GM23338 (cell line): ENCODE data around the gene ADAM11. TPM values are rescaled to one million over a fixed set of nuclear protein-coding genes. Genes with fewer than 3 reads are reported as not detected.
A peak's percentile ranks its signal among the peaks of the same experiment; 100 is the strongest.

Experiments
- ATAC-seq: fragments of 200-7000 bp; cut with Tn5 transposase; 3 replicates; pipeline ENCODE4 v1.9.1; 2020
- DNase-seq: peaks from one replicate; pipeline ENCODE4 v3.0.0-alpha.2; 2015; ENCODE audit warnings: low spot score
- H2AFZ ChIP-seq: fragments of 200-600 bp; sonication (generic); 2 replicates; pipeline ENCODE4 v1.8.0; 2016; ENCODE audit warnings: antibody characterized with exemption, mild to moderate bottlenecking, moderate library complexity
- H3F3A ChIP-seq: fragments of 200-600 bp; sonication (generic); replicated peaks from 2 replicates; pipeline ENCODE4 v1.8.0; 2017; ENCODE audit warnings: antibody characterized with exemption, mixed run types, low read depth
- H3K27ac ChIP-seq: fragments of 200-600 bp; sonication (generic); 2 replicates; pipeline ENCODE4 v1.6.1; 2016; ENCODE audit warnings: low read depth
- H3K27me3 ChIP-seq: fragments of 200-600 bp; sonication (generic); 2 replicates; pipeline ENCODE4 v1.8.0; 2016; ENCODE audit warnings: mild to moderate bottlenecking, mixed run types, moderate library complexity; ENCODE audit not compliant: insufficient read depth
- H3K36me3 ChIP-seq: fragments of 200-600 bp; sonication (generic); 2 replicates; pipeline ENCODE4 v1.8.0; 2016; ENCODE audit warnings: mild to moderate bottlenecking; ENCODE audit not compliant: insufficient read depth
- H3K4me1 ChIP-seq: fragments of 200-600 bp; sonication (generic); 2 replicates; pipeline ENCODE4 v1.8.0; 2016; ENCODE audit warnings: mild to moderate bottlenecking, moderate library complexity; ENCODE audit not compliant: insufficient read depth
- H3K4me2 ChIP-seq: fragments of 200-600 bp; sonication (generic); 2 replicates; pipeline ENCODE4 v1.7.1; 2017; ENCODE audit warnings: mixed run types
- H3K4me3 ChIP-seq: fragments of 200-600 bp; sonication (generic); 2 replicates; pipeline ENCODE4 v1.6.1; 2016; ENCODE audit warnings: mixed run types
- H3K79me2 ChIP-seq: fragments of 200-600 bp; sonication (generic); replicated peaks from 2 replicates; pipeline ENCODE4 v1.8.0; 2017; ENCODE audit warnings: mild to moderate bottlenecking; ENCODE audit not compliant: insufficient read depth
- H3K9me2 ChIP-seq: fragments of 200-600 bp; sonication (generic); 2 replicates; pipeline ENCODE4 v1.8.0; 2017; ENCODE audit not compliant: insufficient read depth
- H4K20me1 ChIP-seq: fragments of 200-600 bp; sonication (generic); replicated peaks from 2 replicates; pipeline ENCODE4 v1.8.0; 2017; ENCODE audit warnings: mild to moderate bottlenecking; ENCODE audit not compliant: insufficient read depth
- H3K27ac Mint-ChIP-seq: 2 replicates; pipeline ENCODE4 v1.8.0; 2020; ENCODE audit warnings: inconsistent platforms, mild to moderate bottlenecking, moderate library complexity, mixed read lengths
- H3K27me3 Mint-ChIP-seq: 3 replicates; pipeline ENCODE4 v1.8.0; 2022; ENCODE audit warnings: low read depth, mild to moderate bottlenecking, moderate library complexity, mixed read lengths, inconsistent platforms; ENCODE audit not compliant: insufficient read depth, poor library complexity
- H3K36me3 Mint-ChIP-seq: 3 replicates; pipeline ENCODE4 v1.8.0; 2021; ENCODE audit warnings: low read depth, mild to moderate bottlenecking, inconsistent platforms, moderate library complexity, mixed read lengths
- H3K4me1 Mint-ChIP-seq: 3 replicates; pipeline ENCODE4 v1.8.0; 2020; ENCODE audit warnings: mild to moderate bottlenecking, inconsistent platforms, mixed read lengths
- H3K4me3 Mint-ChIP-seq: 3 replicates; pipeline ENCODE4 v1.8.0; 2021; ENCODE audit warnings: moderate library complexity, mild to moderate bottlenecking, inconsistent platforms, mixed read lengths
- H3K9me3 Mint-ChIP-seq: 3 replicates; pipeline ENCODE4 v1.8.0; 2020; ENCODE audit warnings: moderate library complexity, mild to moderate bottlenecking, inconsistent platforms, mixed read lengths
- CREB1 ChIP-seq: fragments of 250-450 bp; sonication (Bioruptor Pico); IDR thresholded peaks from 2 replicates; pipeline ENCODE4 v1.5.0; 2020; ENCODE audit warnings: low read depth, mild to moderate bottlenecking, moderate library complexity
- EZH2 ChIP-seq: fragments of 200-600 bp; sonication (generic); IDR thresholded peaks from one replicate; pipeline ENCODE4 v1.8.0; 2017; ENCODE audit warnings: antibody characterized with exemption, mild to moderate bottlenecking, low read depth; ENCODE audit not compliant: unreplicated experiment
- EZH2phosphoT487 ChIP-seq: fragments of 200-600 bp; sonication (generic); IDR thresholded peaks from one replicate; pipeline ENCODE4 v1.8.1; 2018; ENCODE audit warnings: antibody characterized with exemption; ENCODE audit not compliant: unreplicated experiment
- JUNB ChIP-seq: IDR thresholded peaks from one replicate; pipeline ENCODE4 v1.6.1; 2016; ENCODE audit warnings: antibody characterized with exemption; ENCODE audit not compliant: unreplicated experiment
- NANOG ChIP-seq: IDR thresholded peaks from 2 replicates; pipeline ENCODE4 v1.6.1; 2016; ENCODE audit warnings: antibody characterized with exemption, borderline replicate concordance
- POLR2AphosphoS5 ChIP-seq: IDR thresholded peaks from 2 replicates; pipeline ENCODE4 v1.6.1; 2016; ENCODE audit warnings: antibody characterized with exemption, low read depth
- STAT1 ChIP-seq: IDR thresholded peaks from one replicate; pipeline ENCODE4 v1.6.1; 2016; ENCODE audit warnings: antibody characterized with exemption; ENCODE audit not compliant: unreplicated experiment
- ZNF114 ChIP-seq: fragments of 250-450 bp; sonication (Bioruptor Pico); IDR thresholded peaks from 2 replicates; pipeline ENCODE4 v1.5.0; 2020; ENCODE audit warnings: mild to moderate bottlenecking, moderate library complexity
- ZNF331 ChIP-seq: fragments of 250-450 bp; sonication (Bioruptor Pico); IDR thresholded peaks from 2 replicates; pipeline ENCODE4 v1.5.0; 2020; ENCODE audit warnings: low read depth, mild to moderate bottlenecking, moderate library complexity
- polyA plus RNA-seq: library from polyadenylated mRNA; unstranded; fragments of >200 nt; fragmentation: Nextera tagmentation; extraction: Ambion mirVana; gene quantifications from 2 replicates; pipeline ENCODE4 v1.2.1, GENCODE V29; 2016
- total RNA-seq: library from RNA; depleted of rRNA; stranded (reverse); fragments of >200 nt; shearing (Covaris generic); gene quantifications from 2 replicates; pipeline ENCODE4 v1.2.3, GENCODE V29; 2014
- TF ChIP-seq, protein P1 (sequence below): IDR thresholded peaks from 2 replicates; pipeline ENCODE4 v1.6.1; 2016; ENCODE audit warnings: antibody characterized with exemption
- TF ChIP-seq, protein P2 (sequence below): fragments of 250-450 bp; sonication (Bioruptor Pico); IDR thresholded peaks from 2 replicates; pipeline ENCODE4 v1.5.0; 2020; ENCODE audit warnings: mild to moderate bottlenecking, moderate library complexity
- TF ChIP-seq, protein P3 (sequence below): IDR thresholded peaks from one replicate; pipeline ENCODE4 v1.6.1; 2018; ENCODE audit warnings: antibody characterized with exemption; ENCODE audit not compliant: unreplicated experiment

ADAM11 gene
- total and polyA plus RNA-seq, 2 experiments from 2014 or later = 0.55 to 4.7 TPM

DNA sequence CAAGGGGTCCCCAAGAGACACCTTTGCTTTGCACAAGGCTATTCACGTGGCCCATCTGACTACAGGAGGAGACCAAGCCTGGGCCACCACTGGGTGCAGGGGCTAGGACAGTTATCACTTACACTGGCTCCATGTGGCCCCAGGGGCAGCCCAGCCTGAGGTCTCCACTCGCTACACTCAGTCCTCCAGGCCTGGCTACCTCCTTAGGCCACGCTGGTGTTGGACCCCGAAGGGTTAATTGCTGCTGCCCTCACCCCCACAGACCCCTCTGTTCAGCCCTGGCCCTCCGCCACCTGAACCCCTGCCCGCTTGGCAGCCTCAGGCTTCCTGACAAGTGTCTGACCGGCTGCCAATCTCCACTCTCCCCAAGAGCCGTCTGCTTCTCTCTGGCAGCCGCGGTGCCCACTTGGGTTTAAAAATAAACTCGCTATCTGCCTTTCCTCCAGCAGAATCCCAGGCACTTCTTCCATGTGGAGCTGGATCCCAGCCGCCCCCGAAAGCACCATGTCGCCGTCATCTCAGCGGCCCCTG, 27.8 kb downstream of the ADAM11 start:
- no peaks in the 10 kb centered on the region for H3K9me2 ChIP-seq
- Mint-ChIP-seq H3K27ac (no peak overlapping the region), H3K4me1 (peaks cover 21% of the 10 kb centered on the region), H3K9me3 (no peaks in the 10 kb centered on the region), H3K4me3 (no peak overlapping the region), H3K36me3 (no peaks in the 10 kb centered on the region), H3K27me3 (peaks cover 9% of the 10 kb centered on the region)
- no peaks in the 10 kb centered on the region for H3K36me3 ChIP-seq
- no peaks in the 10 kb centered on the region for H4K20me1 ChIP-seq
- peaks cover 13% of the 10 kb centered on the region for H3K4me1 ChIP-seq
- 0 out of 2 replicates have a peak, but pooled peaks cover 4% of the 10 kb centered on the region for H3F3A ChIP-seq
- H2AFZ ChIP-seq = no peak overlapping the region
- DNase-seq (no peak), ATAC-seq (no peak)
- H3K27me3 ChIP-seq = no peaks in the 10 kb centered on the region
- no peak for TF ChIP-seq JUNB
- TF ChIP-seq STAT1 = no peak
- no peak for TF ChIP-seq EZH2phosphoT487
- no peak for TF ChIP-seq POLR2AphosphoS5
- TF ChIP-seq ZNF114 = no peak
- TF ChIP-seq ZNF331 = no peak
- TF ChIP-seq CREB1 (CRISPR knock-in tag) = no peak
- TF ChIP-seq, protein P1, sequence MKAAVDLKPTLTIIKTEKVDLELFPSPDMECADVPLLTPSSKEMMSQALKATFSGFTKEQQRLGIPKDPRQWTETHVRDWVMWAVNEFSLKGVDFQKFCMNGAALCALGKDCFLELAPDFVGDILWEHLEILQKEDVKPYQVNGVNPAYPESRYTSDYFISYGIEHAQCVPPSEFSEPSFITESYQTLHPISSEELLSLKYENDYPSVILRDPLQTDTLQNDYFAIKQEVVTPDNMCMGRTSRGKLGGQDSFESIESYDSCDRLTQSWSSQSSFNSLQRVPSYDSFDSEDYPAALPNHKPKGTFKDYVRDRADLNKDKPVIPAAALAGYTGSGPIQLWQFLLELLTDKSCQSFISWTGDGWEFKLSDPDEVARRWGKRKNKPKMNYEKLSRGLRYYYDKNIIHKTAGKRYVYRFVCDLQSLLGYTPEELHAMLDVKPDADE = no peak
- no peaks in the 10 kb centered on the region for H3K79me2 ChIP-seq
- no peak overlapping the region for H3K4me2 ChIP-seq
- H3K27ac ChIP-seq = no peak overlapping the region
- H3K4me3 ChIP-seq = no peak overlapping the region

DNA sequence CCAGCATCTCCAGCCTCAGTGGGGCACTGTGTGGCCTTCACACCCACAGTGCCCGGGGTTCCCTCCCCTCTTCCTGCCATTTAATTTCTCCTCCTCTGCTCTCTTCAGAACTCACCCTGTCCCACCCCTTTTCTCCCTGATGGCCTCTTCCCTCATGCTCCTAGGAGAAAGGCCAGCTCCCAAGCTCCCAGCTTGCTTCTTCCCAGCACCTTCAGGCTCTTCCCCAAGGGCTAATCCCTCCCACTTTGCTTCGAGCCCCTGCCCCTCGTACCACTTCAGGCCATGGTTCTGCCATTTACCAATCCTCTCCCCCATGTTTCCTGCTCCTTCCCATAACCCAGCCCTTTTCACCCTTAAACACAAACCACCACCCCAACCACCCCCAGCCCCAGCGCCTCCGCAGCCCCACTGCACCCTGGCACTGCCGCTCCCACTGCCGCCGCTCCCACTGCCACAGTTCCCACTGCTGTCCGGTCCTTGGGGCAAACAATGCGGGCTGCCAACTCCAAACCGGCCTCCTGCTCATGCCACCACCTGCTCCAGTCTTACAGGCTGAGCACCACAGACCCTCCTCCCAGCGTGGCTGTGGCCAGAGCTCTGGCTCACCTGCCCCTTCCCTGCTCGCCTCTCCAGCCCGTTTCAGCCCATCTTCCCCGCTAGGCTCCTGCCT, 28.6 kb downstream of the ADAM11 start:
- Histone ChIP-seq H4K20me1 (no peaks in the 10 kb centered on the region), H3K27me3 (no peaks in the 10 kb centered on the region), H3K36me3 (no peaks in the 10 kb centered on the region), H3K4me1 (peaks cover 5% of the 10 kb centered on the region), H3K9me2 (no peaks in the 10 kb centered on the region), H3K4me2 (no peak overlapping the region), H3K79me2 (no peaks in the 10 kb centered on the region), H3K27ac (no peak overlapping the region), H3K4me3 (no peak overlapping the region), H3F3A (0 out of 2 replicates have a peak, but pooled peaks cover 4% of the 10 kb centered on the region), H2AFZ (no peak overlapping the region)
- Mint-ChIP-seq H3K4me3 (no peak overlapping the region), H3K4me1 (peaks cover 14% of the 10 kb centered on the region), H3K27me3 (peaks cover 9% of the 10 kb centered on the region), H3K27ac (no peak overlapping the region), H3K9me3 (no peaks in the 10 kb centered on the region), H3K36me3 (no peaks in the 10 kb centered on the region)
- DNase-seq (no peak), ATAC-seq (peak; percentile 33)
- no peak for TF ChIP-seq NANOG
- TF ChIP-seq ZNF114 = no peak
- no peak for TF ChIP-seq EZH2
- TF ChIP-seq, protein P2, sequence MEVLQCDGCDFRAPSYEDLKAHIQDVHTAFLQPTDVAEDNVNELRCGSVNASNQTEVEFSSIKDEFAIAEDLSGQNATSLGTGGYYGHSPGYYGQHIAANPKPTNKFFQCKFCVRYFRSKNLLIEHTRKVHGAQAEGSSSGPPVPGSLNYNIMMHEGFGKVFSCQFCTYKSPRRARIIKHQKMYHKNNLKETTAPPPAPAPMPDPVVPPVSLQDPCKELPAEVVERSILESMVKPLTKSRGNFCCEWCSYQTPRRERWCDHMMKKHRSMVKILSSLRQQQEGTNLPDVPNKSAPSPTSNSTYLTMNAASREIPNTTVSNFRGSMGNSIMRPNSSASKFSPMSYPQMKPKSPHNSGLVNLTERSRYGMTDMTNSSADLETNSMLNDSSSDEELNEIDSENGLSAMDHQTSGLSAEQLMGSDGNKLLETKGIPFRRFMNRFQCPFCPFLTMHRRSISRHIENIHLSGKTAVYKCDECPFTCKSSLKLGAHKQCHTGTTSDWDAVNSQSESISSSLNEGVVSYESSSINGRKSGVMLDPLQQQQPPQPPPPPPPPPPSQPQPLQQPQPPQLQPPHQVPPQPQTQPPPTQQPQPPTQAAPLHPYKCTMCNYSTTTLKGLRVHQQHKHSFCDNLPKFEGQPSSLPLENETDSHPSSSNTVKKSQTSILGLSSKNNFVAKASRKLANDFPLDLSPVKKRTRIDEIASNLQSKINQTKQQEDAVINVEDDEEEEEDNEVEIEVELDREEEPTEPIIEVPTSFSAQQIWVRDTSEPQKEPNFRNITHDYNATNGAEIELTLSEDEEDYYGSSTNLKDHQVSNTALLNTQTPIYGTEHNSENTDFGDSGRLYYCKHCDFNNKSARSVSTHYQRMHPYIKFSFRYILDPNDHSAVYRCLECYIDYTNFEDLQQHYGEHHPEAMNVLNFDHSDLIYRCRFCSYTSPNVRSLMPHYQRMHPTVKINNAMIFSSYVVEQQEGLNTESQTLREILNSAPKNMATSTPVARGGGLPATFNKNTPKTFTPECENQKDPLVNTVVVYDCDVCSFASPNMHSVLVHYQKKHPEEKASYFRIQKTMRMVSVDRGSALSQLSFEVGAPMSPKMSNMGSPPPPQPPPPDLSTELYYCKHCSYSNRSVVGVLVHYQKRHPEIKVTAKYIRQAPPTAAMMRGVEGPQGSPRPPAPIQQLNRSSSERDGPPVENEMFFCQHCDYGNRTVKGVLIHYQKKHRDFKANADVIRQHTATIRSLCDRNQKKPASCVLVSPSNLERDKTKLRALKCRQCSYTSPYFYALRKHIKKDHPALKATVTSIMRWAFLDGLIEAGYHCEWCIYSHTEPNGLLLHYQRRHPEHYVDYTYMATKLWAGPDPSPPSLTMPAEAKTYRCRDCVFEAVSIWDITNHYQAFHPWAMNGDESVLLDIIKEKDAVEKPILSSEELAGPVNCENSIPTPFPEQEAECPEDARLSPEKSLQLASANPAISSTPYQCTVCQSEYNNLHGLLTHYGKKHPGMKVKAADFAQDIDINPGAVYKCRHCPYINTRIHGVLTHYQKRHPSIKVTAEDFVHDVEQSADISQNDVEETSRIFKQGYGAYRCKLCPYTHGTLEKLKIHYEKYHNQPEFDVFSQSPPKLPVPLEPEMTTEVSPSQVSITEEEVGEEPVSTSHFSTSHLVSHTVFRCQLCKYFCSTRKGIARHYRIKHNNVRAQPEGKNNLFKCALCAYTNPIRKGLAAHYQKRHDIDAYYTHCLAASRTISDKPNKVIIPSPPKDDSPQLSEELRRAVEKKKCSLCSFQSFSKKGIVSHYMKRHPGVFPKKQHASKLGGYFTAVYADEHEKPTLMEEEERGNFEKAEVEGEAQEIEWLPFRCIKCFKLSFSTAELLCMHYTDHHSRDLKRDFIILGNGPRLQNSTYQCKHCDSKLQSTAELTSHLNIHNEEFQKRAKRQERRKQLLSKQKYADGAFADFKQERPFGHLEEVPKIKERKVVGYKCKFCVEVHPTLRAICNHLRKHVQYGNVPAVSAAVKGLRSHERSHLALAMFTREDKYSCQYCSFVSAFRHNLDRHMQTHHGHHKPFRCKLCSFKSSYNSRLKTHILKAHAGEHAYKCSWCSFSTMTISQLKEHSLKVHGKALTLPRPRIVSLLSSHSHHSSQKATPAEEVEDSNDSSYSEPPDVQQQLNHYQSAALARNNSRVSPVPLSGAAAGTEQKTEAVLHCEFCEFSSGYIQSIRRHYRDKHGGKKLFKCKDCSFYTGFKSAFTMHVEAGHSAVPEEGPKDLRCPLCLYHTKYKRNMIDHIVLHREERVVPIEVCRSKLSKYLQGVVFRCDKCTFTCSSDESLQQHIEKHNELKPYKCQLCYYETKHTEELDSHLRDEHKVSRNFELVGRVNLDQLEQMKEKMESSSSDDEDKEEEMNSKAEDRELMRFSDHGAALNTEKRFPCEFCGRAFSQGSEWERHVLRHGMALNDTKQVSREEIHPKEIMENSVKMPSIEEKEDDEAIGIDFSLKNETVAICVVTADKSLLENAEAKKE = no peak
- TF ChIP-seq, protein P3, sequence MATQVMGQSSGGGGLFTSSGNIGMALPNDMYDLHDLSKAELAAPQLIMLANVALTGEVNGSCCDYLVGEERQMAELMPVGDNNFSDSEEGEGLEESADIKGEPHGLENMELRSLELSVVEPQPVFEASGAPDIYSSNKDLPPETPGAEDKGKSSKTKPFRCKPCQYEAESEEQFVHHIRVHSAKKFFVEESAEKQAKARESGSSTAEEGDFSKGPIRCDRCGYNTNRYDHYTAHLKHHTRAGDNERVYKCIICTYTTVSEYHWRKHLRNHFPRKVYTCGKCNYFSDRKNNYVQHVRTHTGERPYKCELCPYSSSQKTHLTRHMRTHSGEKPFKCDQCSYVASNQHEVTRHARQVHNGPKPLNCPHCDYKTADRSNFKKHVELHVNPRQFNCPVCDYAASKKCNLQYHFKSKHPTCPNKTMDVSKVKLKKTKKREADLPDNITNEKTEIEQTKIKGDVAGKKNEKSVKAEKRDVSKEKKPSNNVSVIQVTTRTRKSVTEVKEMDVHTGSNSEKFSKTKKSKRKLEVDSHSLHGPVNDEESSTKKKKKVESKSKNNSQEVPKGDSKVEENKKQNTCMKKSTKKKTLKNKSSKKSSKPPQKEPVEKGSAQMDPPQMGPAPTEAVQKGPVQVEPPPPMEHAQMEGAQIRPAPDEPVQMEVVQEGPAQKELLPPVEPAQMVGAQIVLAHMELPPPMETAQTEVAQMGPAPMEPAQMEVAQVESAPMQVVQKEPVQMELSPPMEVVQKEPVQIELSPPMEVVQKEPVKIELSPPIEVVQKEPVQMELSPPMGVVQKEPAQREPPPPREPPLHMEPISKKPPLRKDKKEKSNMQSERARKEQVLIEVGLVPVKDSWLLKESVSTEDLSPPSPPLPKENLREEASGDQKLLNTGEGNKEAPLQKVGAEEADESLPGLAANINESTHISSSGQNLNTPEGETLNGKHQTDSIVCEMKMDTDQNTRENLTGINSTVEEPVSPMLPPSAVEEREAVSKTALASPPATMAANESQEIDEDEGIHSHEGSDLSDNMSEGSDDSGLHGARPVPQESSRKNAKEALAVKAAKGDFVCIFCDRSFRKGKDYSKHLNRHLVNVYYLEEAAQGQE = no peak
